ENCODE data around the gene PANK1. TPM values are rescaled to one million over a fixed set of nuclear protein-coding genes. Genes with fewer than 3 reads are reported as not detected.
"Not testable (repeated sequence)": the region's sequence is repeated elsewhere in the genome, so short reads cannot be mapped to it uniquely, and the experiment has no call there.

PANK1 gene
- polyA plus RNA-seq, 5 donors = 14.7 to 21.2 (median 18.2) TPM

GRCh38 chr10:89575031-89575430 lies 70.0 kb downstream of the PANK1 start:
- no peak for DNase-seq

DNA sequence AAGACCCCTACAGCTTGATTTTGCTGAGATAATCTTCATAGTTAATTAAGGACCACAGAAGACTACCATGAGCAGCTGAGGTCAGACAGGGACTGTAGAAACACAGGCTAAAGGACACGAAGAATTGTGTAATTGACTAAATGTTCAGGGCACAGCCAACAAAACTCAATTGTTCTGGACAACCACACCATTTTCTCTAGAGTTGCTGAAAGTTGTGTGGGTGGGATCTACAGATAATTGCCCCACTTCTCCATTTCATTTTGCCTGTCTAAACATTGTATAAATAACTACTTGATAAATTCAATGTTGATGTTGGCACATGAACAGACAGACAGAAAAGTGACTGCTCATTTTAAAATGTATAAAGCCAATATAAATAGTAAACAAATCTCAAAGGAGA lies 70.7 kb downstream of the PANK1 start:
- peak in 1 of 2 donors; percentile 55 for DNase-seq

DNA sequence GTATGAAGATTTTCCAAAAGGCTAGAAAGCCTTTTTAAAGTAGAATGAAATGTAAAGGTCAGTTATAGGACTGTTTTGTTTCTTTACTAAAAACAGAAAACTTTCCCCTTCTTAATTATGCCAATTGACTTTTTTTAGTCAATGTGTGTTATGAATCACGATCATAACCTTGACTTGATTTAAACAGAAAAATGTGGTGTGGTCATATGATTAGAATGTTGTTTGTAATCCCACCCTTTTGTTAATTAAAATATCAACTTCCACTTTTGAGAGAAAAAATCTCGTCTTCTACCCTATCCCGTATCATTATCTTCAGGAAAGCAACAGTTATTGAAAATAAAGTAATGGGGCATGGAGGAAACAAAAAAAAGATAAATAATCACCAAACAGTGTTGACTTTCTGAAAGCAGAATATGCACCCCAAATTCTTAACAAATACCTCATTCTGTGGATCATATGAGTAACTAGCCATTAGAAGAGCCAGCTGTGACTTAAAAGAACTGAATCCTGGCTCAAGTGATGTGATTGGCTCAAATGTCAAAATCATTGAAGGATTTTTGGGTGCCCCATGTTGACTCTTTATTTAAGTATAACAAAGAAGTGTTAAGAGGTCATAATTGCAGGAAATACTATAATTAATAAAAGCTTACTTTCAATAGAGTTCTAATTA lies 77.3 kb downstream of the PANK1 start:
- DNase-seq = no peak

- DNase-seq = no peak
Observed at GRCh38 chr10:89566992-89567391, 78.0 kb downstream of the PANK1 start.

DNA sequence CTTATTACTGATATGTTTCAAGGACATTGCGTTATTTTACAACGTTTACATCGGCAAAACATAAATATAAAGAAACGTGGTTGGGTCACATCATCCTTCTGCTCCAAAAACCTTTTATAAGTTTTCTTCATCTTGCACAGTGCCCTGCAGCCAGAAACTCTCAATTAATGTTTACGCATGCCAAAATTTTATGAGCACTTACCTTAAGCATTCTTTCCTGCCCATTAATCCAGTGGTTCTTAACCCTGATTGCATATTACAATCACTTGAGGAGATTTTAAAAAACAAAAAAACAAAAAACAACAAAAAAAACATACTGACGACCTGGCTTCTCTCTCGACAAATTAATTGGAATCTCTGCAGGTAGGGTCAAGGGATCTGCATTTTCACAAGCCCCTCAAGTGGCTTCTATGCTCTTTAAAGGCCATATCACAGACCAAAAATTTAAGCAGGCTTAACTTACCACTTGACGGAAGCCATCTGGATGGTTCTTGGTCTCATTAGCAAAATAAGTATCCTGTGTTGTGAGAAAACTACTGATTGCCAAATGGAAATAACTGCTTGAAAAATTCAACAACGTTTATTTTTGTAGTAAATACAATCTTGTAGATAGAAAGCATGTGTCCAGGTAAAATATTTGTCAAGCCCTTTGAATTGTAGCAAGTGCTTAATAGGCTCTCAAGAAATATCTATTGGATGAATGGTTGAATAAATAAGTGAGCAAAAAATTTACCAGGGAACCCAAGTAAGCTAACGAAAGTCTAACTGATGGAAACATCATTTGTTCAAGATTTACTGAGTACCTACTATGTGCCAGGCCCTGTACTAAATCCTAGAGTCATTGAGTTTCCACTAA lies 78.7 kb downstream of the PANK1 start:
- peak in 1 of 2 donors; percentile 40 for DNase-seq

GRCh38 chr10:89565180-89565579 lies 79.9 kb downstream of the PANK1 start:
- DNase-seq = no peak

- DNase-seq = peak in 1 of 2 donors; percentile 21
Observed at GRCh38 chr10:89563861-89564478, 81.1 kb downstream of the PANK1 start.

- no peak for DNase-seq
Observed at GRCh38 chr10:89563311-89563710, 81.7 kb downstream of the PANK1 start.

GRCh38 chr10:89556600-89556999 lies 88.4 kb downstream of the PANK1 start:
- DNase-seq = no peak

DNA sequence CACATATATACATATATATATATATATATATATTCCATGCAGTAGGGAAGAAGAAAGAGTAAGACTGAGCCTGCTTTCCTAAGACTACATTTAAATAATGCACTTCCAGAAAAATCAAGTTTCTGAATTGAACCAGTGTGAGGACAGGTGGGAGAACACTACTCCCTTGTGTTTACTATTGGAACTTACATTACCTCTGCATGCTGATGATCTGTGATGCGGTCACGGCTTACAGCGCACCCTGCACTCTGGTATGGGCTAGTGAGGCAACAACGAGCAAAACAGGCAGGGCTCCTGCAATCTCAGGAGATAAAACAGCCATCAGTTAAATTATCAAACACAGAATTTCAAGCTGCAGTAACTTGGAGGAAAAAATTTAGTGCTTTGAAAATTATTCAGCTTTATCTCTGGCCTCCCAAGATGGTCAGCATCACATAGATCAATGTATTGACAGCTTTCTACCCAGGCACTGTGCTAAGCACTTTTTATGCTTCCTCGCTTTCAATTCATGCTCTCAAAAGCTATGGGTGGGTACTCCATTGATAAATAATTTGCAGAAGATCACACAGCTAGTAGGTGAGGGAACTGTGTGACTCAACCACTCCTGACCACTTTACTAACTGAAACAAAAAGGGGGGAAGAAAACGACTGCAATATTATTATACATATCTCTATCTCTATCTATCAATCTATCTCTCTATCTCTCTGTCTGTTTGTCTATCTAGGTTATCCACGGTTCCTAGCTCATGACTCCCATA lies 89.2 kb downstream of the PANK1 start:
- DNase-seq = no peak

GRCh38 chr10:89554433-89554832 lies 90.6 kb downstream of the PANK1 start:
- no peak for DNase-seq

DNA sequence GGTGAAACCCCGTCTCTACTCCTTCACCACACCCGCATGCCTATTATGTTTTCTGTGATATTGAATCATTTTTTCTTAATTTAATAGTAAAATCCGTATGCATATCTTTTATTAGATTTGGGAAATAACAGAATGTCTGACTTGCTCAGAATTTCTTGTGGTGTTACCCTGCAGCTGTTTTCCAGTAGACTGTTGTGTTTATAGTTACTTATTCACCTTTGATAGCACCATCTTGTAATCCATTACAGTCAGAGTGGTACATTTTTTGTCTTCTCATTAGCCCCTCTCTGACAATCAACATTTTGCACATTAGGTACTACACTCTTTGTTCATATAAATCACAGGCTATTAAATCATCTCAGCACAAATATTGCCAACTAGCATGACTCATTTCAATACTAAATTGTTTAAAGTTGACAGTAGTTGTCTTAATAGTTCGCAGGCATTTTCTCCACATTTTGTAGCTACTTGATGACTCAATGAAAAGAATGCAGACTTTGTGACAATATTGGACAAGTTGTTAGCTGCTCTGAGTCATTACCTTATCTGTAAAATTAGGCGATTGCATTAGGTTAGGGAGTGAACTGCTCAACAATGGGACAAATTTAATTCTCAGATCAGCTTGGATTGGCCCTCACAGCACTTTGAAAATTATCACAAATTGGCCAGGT lies 91.8 kb downstream of the PANK1 start:
- no peak for DNase-seq

- no peak for DNase-seq
Observed at GRCh38 chr10:89552213-89552612, 92.8 kb downstream of the PANK1 start.

DNA sequence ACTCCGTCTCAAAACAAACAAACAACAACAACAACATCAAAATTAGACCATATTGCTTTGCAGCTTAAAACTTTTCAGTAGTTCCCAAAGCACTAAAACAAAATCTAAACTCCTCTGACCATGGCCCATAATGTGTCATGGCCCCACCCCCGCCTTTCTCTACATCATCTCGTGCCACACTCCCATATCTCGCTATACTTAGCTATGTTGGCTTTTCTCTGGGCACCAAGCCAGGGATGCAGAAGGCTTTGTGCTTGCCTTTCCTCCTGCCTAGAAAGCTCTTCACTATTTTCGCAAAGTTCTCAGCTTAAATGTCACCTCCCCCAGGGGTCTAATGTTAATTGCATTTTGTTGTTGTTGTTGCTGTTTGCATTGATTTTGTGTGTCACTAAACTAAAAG lies 94.5 kb downstream of the PANK1 start:
- DNase-seq = no peak

DNA sequence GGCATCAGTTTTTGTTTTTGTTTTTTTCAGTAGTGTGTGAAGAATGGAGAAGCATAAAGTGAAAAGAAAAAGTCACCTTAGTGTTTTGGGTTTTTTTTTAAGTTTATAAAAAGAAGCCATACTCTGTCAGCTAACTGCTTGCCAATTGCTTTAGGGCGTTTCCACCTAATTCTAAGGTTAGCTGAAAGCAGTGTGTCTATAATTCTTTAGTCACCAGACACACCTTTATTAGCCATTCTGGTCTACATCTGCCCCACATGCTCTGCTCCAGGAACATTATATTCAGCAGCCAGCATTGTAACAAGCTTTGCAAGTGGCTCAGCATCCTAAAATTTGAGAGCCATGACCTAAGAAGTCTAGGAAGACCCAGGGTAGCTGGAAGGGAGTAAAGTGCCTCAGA lies 95.5 kb downstream of the PANK1 start:
- DNase-seq = no peak

- DNase-seq = no peak
Observed at GRCh38 chr10:89548673-89549072, 96.4 kb downstream of the PANK1 start.

DNA sequence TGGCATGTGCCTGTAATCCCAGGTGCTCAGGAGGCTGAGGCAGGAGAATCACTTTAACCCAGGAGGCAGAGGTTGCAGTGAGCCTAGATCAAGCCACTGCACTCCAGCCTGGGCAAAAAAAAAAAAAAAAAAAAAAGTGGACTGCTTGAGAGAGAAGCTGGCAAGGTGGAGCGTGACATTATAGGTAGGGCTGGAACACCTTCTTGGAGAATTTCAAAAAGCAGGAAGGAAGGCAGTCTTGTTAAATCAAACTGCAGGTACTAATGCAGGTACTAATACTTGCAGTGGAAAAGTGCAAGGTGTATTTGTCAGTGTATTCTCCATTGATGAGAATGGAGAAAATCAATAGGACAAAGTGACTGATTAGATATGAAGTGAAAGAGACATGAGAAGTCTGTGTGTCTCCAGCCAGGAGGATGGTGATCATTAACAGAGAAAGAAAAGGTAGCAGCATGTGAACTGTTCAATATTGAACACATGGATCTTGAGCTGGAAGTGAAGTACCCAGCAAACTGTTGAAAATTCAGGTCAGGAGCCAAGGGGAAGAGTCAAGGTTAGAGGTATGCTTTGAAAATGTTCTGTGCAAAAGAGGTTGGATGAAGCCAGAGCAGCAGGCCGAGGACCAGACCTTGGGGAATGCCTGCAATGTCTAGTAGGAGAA lies 97.1 kb downstream of the PANK1 start:
- DNase-seq = no peak

DNA sequence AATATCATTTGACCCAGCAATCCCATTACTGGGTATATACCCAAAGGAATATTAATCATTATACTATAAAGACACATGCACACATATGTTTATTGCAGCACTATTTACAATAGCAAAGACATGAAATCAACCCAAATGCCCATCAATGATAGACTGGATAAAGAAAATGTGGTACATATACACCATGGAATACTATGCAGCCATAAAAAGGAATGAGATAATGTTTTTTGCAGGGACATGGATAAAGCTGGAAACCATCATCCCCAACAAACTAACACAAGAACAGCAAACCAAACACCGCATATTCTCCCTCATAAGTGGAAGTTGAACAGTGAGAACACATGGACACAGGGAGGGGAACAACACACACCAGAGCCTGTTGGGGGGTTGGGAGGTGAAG lies 98.4 kb downstream of the PANK1 start:
- not testable (repeated sequence) for DNase-seq

- no peak for DNase-seq
Observed at GRCh38 chr10:89543841-89544240, 101.2 kb downstream of the PANK1 start.

- DNase-seq = no peak
Observed at GRCh38 chr10:89540420-89540949, 104.6 kb downstream of the PANK1 start.

DNA sequence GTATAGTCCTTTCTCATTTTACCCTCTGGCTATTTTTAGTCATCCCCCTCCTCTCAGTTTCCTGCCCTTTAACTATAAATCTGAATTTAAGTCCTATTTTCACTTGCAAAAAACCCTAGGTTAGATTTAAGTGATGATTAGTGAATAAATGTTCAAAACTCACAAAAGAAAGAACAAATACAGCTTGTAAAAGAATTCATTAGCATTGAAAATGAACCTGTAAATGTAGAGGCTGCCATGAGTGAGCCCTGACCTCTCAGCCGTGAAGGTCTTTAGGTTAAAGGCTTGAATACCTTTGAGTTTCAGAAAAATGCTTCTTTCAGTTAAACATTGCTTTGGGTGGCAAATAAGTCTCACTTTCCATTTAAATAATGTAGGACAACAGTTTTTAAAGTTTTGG lies 107.7 kb downstream of the PANK1 start:
- no peak for DNase-seq

All from right lung (tissue), 5 donors.